H9 (cell line): Measurements from ENCODE around the gene PPM1G. TPM values are rescaled to one million over a fixed set of nuclear protein-coding genes. Genes with fewer than 3 reads are reported as not detected.

Source experiments
- DNase-seq: peaks from one replicate; pipeline ENCODE4 v3.0.0-alpha.2; 2017
- H2AFZ ChIP-seq: one replicate; pipeline ENCODE4 v1.6.1; 2013; ENCODE audit warnings: mild to moderate bottlenecking, low read length, control low read depth, moderate library complexity
- H2AK5ac ChIP-seq: 2 replicates; pipeline ENCODE4 v1.6.1; 2013; ENCODE audit warnings: low read length, control low read depth, mixed read lengths; ENCODE audit not compliant: insufficient read length
- H2BK120ac ChIP-seq: one replicate; pipeline ENCODE4 v1.6.1; 2013; ENCODE audit warnings: low read depth, mild to moderate bottlenecking, low read length, control low read depth, inconsistent platforms; ENCODE audit not compliant: poor library complexity, severe bottlenecking
- H2BK12ac ChIP-seq: 2 replicates; pipeline ENCODE4 v1.6.1; 2013; ENCODE audit warnings: low read length, control low read depth, mixed read lengths, low read depth; ENCODE audit not compliant: insufficient read length
- H2BK15ac ChIP-seq: 2 replicates; pipeline ENCODE4 v1.6.1; 2013; ENCODE audit warnings: low read depth, low read length, control low read depth
- H2BK20ac ChIP-seq: one replicate; pipeline ENCODE4 v1.6.1; 2013; ENCODE audit warnings: low read depth, mild to moderate bottlenecking, low read length, control low read depth, inconsistent platforms; ENCODE audit not compliant: poor library complexity, severe bottlenecking
- H2BK5ac ChIP-seq: 2 replicates; pipeline ENCODE4 v1.6.1; 2013; ENCODE audit warnings: low read length, control low read depth, mixed read lengths; ENCODE audit not compliant: insufficient read length
- H3K14ac ChIP-seq: 2 replicates; pipeline ENCODE4 v1.6.1; 2013; ENCODE audit warnings: low read length, control low read depth; ENCODE audit not compliant: insufficient read depth
- H3K18ac ChIP-seq: 2 replicates; pipeline ENCODE4 v1.6.1; 2013; ENCODE audit warnings: low read depth, mild to moderate bottlenecking, mixed read lengths, low read length, control low read depth; ENCODE audit not compliant: insufficient read length
- H3K23ac ChIP-seq: 2 replicates; pipeline ENCODE4 v1.6.1; 2013; ENCODE audit warnings: low read length, control low read depth, mixed read lengths, low read depth; ENCODE audit not compliant: insufficient read length
- H3K23me2 ChIP-seq: 2 replicates; pipeline ENCODE4 v1.6.1; 2013; ENCODE audit warnings: low read depth, mild to moderate bottlenecking, mixed read lengths, low read length, control low read depth; ENCODE audit not compliant: insufficient read length, poor library complexity, severe bottlenecking
- H3K27ac ChIP-seq: 2 replicates; pipeline ENCODE4 v1.5.1; 2013; ENCODE audit warnings: low read length, control low read depth, mixed read lengths, low read depth; ENCODE audit not compliant: insufficient read length
- H3K27me3 ChIP-seq: 2 replicates; pipeline ENCODE4 v1.6.1; 2013; ENCODE audit warnings: low read length, control low read depth, inconsistent platforms; ENCODE audit not compliant: insufficient read depth
- H3K4ac ChIP-seq: 2 replicates; pipeline ENCODE4 v1.6.1; 2013; ENCODE audit warnings: low read depth, mild to moderate bottlenecking, control low read depth, inconsistent platforms, low read length, moderate library complexity
- H3K4me1 ChIP-seq: 2 replicates; pipeline ENCODE4 v1.6.1; 2013; ENCODE audit warnings: low read length, control low read depth, inconsistent platforms; ENCODE audit not compliant: insufficient read depth
- H3K4me2 ChIP-seq: 2 replicates; pipeline ENCODE4 v1.6.1; 2013; ENCODE audit warnings: low read length, control low read depth, mixed read lengths; ENCODE audit not compliant: insufficient read length, insufficient read depth
- H3K56ac ChIP-seq: 2 replicates; pipeline ENCODE4 v1.6.1; 2013; ENCODE audit warnings: low read depth, mild to moderate bottlenecking, mixed read lengths, low read length, control low read depth; ENCODE audit not compliant: insufficient read length
- H3K79me1 ChIP-seq: 2 replicates; pipeline ENCODE4 v1.6.1; 2013; ENCODE audit warnings: low read depth, mild to moderate bottlenecking, moderate library complexity, low read length, control low read depth, inconsistent platforms; ENCODE audit not compliant: insufficient read depth, poor library complexity, severe bottlenecking
- H3K79me2 ChIP-seq: 2 replicates; pipeline ENCODE4 v1.6.1; 2013; ENCODE audit warnings: low read length, control low read depth, inconsistent platforms; ENCODE audit not compliant: insufficient read depth
- H3K9ac ChIP-seq: 2 replicates; pipeline ENCODE4 v1.6.1; 2013; ENCODE audit warnings: low read length, control low read depth, mixed read lengths; ENCODE audit not compliant: insufficient read length; ENCODE audit errors: extremely low read depth
- H3K9me3 ChIP-seq: one replicate; pipeline ENCODE4 v1.6.1; 2013; ENCODE audit warnings: low read depth, low read length, inconsistent platforms; ENCODE audit not compliant: control insufficient read depth
- H3T11ph ChIP-seq: one replicate; pipeline ENCODE4 v1.6.1; 2013; ENCODE audit warnings: mild to moderate bottlenecking, low read length, control low read depth, inconsistent platforms
- H4K20me1 ChIP-seq: one replicate; pipeline ENCODE4 v1.6.1; 2013; ENCODE audit not compliant: control insufficient read depth, insufficient read length, insufficient read depth
- H4K5ac ChIP-seq: 2 replicates; pipeline ENCODE4 v1.6.1; 2013; ENCODE audit warnings: low read depth, mild to moderate bottlenecking, mixed read lengths, low read length, control low read depth; ENCODE audit not compliant: insufficient read length
- H4K8ac ChIP-seq: replicated peaks from 2 replicates; pipeline ENCODE4 v1.6.1; 2013; ENCODE audit warnings: low read length, control low read depth, mixed read lengths, low read depth; ENCODE audit not compliant: insufficient read length
- H4K91ac ChIP-seq: 2 replicates; pipeline ENCODE4 v1.6.1; 2013; ENCODE audit warnings: low read depth, mild to moderate bottlenecking, moderate library complexity, mixed read lengths, low read length, control low read depth; ENCODE audit not compliant: insufficient read length
- H3K27ac Mint-ChIP-seq, 3 experiments: 2 replicates in 2 of 3; 3 replicates in 1 of 3; pipeline ENCODE4 v1.8.0; 2020 to 2021; ENCODE audit warnings: mixed read lengths in 3 of 3, mild to moderate bottlenecking in 1 of 3, moderate library complexity in 1 of 3
- H3K27me3 Mint-ChIP-seq: 2 replicates; pipeline ENCODE4 v1.8.0; 2021; ENCODE audit warnings: low read depth, mild to moderate bottlenecking, moderate library complexity, mixed read lengths
- H3K36me3 Mint-ChIP-seq, 3 experiments: 2 replicates in 2 of 3; 3 replicates in 1 of 3; pipeline ENCODE4 v1.8.0; 2020 to 2021; ENCODE audit warnings: low read depth in 3 of 3, mixed read lengths in 3 of 3; ENCODE audit not compliant: insufficient read depth in 1 of 3
- H3K4me1 Mint-ChIP-seq, 2 experiments: 2 replicates each; pipeline ENCODE4 v1.8.0; 2020; ENCODE audit warnings: mixed read lengths in 2 of 2
- H3K4me3 Mint-ChIP-seq, 2 experiments: 2 replicates in 1 of 2; 3 replicates in 1 of 2; pipeline ENCODE4 v1.8.0; 2020 to 2021; ENCODE audit warnings: mild to moderate bottlenecking in 2 of 2, mixed read lengths in 2 of 2, moderate library complexity in 1 of 2
- H3K9me3 Mint-ChIP-seq, 2 experiments: 2 replicates in 1 of 2; 3 replicates in 1 of 2; pipeline ENCODE4 v1.8.0; 2020; ENCODE audit warnings: mild to moderate bottlenecking in 2 of 2, mixed read lengths in 2 of 2, moderate library complexity in 1 of 2
- WGBS: extraction: QIAGEN DNeasy Blood & Tissue Kit; methylation state at CpG from one replicate; pipeline ENCODE4 v1.1.7; 2013; ENCODE audit warnings: missing lambda C conversion rate, low lambda C conversion rate, mixed read lengths; ENCODE audit not compliant: insufficient read length; ENCODE audit errors: extremely low coverage; 5-methylcytosine and 5-hydroxymethylcytosine counted together
- total RNA-seq: library from RNA; stranded (reverse); gene quantifications from 2 replicates; pipeline ENCODE4 v1.2.1, GENCODE V29; 2021
- TF ChIP-seq, protein P1 (sequence below): fragments of 200-600 bp; sonication (generic); conservative IDR thresholded peaks from 3 replicates; pipeline ENCODE4 v1.8.0; 2021; ENCODE audit warnings: antibody characterized with exemption, mild to moderate bottlenecking

Gene PPM1G
- total RNA-seq, 1 experiment from 2014 or later: 146 TPM

DNA sequence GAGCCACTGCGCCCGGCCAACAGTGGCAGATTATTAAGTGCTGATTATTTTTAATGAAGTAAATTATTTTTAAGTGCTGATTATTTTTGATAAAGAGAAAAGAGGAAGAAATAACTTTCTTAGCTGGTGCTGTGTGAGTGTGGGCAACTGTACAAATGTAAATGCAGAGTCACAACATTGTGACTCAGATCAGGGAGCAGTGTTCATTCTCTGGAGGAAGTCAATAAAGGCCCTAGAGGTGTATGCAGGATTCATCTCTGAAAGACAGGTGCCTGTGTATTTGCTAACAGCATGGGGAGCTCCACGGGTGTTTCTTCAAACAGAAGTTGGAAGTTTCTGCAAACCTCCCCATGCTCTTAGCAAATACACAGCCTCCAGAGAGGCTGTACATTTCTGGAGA is 39.0 kb upstream of the PPM1G start:
- no peak overlapping the region for H2BK120ac ChIP-seq
- H2BK20ac ChIP-seq: no peak overlapping the region
- H3K27ac Mint-ChIP-seq: no peak overlapping the region
- no peak for DNase-seq
- H3K14ac ChIP-seq: no peak overlapping the region
- no peak overlapping the region for H2BK12ac ChIP-seq
- no peak overlapping the region for H3K4me2 ChIP-seq
- H3K27ac ChIP-seq: no peak overlapping the region
- H3K27me3 ChIP-seq: no peaks in the 10 kb centered on the region
- H4K5ac ChIP-seq: no peak overlapping the region
- H3K9me3 Mint-ChIP-seq: no peaks in the 10 kb centered on the region
- no peak overlapping the region for H3K4me3 Mint-ChIP-seq
- no peaks in the 10 kb centered on the region for H3K23me2 ChIP-seq
- TF ChIP-seq, protein P1, sequence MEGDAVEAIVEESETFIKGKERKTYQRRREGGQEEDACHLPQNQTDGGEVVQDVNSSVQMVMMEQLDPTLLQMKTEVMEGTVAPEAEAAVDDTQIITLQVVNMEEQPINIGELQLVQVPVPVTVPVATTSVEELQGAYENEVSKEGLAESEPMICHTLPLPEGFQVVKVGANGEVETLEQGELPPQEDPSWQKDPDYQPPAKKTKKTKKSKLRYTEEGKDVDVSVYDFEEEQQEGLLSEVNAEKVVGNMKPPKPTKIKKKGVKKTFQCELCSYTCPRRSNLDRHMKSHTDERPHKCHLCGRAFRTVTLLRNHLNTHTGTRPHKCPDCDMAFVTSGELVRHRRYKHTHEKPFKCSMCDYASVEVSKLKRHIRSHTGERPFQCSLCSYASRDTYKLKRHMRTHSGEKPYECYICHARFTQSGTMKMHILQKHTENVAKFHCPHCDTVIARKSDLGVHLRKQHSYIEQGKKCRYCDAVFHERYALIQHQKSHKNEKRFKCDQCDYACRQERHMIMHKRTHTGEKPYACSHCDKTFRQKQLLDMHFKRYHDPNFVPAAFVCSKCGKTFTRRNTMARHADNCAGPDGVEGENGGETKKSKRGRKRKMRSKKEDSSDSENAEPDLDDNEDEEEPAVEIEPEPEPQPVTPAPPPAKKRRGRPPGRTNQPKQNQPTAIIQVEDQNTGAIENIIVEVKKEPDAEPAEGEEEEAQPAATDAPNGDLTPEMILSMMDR: no peak
- H3K36me3 Mint-ChIP-seq: peaks cover 10 to 59% (median 40%) of the 10 kb centered on the region in 3 experiments; a peak in 6 of 7 replicates
- no peak overlapping the region for H2AK5ac ChIP-seq
- H2BK5ac ChIP-seq: no peak overlapping the region
- no peak overlapping the region for H3T11ph ChIP-seq
- no peak overlapping the region for H2BK15ac ChIP-seq
- H4K20me1 ChIP-seq: no peaks in the 10 kb centered on the region
- no peak overlapping the region for H3K56ac ChIP-seq
- H3K23ac ChIP-seq: no peak overlapping the region
- H3K9ac ChIP-seq: no peak overlapping the region
- no peak overlapping the region for H3K18ac ChIP-seq
- H2AFZ ChIP-seq: no peak overlapping the region
- H4K8ac ChIP-seq: no peak overlapping the region
- peaks cover under 1% of the 10 kb centered on the region in 2 experiments for H3K4me1 Mint-ChIP-seq
- H3K9me3 ChIP-seq: no peaks in the 10 kb centered on the region
- no CpG with 5 or more reads among the region's 3 CpGs for whole genome bisulfite sequencing
- H3K27me3 Mint-ChIP-seq: no peaks in the 10 kb centered on the region
- no peaks in the 10 kb centered on the region for H3K79me2 ChIP-seq
- H3K4me1 ChIP-seq: no peaks in the 10 kb centered on the region
- H4K91ac ChIP-seq: no peak overlapping the region
- H3K79me1 ChIP-seq: no peaks in the 10 kb centered on the region
- H3K4ac ChIP-seq: no peak overlapping the region
